G401.6 (cell line): Measurements from ENCODE around the gene TBC1D10A.
"Not testable (repeated sequence)": the region's sequence is repeated elsewhere in the genome, so short reads cannot be mapped to it uniquely, and the experiment has no call there.

Source experiments
- FAIRE-seq: peaks from 2 replicates; lab custom pipeline; 2012; peaks lifted over from hg19 to GRCh38; lab: Jason Lieb, UNC

The TBC1D10A gene

DNA sequence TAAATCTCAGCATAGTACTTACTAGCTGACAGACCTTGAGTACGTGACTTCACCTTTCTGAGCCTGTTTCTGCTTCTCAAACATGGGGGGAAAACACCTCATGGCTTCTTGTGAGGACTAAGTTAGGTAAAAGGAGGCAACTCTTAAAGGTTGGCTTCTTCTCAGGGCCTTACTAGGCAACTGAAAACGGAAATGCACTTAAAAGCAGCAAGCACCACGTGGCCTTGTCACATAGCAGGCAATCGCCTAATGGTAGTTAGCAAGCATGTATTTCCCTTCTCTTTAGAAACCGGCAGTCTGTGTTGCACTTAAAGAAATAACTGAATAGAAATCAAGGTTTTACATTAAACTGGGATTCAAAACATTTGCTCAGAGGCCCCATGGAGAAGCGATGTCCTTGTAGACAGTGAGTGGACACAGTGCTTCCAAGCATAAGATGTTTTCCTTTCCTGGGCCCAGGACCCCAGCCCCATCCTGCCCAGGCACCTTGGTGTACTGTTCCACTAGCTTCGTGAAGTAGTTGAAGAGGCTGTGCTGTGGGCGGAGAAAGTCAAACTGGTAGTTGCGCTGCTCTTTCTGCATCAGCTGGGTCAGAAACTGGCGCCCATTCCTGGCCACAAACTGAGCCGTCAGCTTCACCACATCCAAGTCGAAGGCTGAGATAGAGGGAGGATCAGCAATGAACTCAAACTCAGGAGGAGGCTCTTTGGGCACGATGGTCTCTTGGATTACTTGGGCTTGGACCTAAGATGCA, 17.9 kb upstream of the TBC1D10A start:
- no peak for FAIRE-seq

DNA sequence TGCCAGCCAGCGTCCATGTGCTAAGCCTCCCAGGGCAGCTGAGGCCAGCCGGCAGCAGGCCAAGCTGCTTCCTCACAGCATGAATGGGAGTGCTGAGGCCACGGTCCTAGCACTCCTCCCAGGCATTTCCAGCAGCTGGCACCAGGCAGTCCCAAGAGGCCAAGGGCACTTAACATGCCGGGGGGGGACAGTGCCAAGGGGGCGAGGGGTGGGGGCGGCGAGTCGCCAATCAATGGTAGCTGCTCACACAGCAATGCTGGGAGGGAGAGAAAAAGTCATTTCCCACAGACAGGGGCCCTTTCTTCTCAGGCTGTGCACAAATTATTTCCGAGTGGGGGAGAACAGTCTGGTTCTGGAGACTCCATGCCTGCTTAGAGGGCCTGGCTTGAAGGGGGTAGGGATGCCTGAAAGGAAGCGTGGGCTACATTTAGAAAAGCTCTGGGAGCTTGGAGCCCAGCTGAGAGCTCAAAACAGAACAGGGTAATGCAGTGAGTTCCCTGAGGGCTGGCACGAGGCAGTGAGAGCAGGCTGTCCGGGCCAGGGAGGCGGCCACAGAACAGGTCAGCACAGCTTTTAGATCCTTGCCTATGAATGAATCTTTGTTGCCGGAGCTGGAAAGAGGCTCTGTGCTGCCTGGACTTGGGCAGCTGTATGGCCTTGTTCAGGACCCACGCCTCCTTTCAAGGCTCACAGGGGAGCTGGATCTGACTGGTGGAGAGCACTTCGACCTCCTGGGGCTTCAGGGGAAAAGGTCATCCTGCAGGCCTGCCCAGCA, 14.4 kb upstream of the TBC1D10A start:
- no peak for FAIRE-seq

DNA sequence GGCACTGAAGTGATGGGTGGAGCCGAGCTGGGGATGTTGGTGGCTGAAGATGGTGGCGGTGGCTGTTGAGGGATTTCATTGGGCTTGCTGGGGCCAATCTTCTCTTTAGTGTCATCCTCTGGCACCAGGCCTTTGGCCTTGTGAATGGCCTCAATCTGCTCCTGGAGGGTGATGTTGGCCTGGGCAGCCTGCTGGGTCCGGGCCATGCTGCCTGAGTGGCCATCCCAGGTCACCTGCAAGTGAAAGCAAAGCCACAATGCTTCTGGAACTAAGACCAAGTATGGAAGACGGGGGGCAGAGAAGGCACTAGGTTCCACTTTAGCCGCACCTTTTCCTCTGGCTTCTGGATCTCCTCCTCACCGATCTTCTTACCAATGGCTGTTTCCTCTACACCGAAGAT, 12.1 kb upstream of the TBC1D10A start:
- no peak for FAIRE-seq

DNA sequence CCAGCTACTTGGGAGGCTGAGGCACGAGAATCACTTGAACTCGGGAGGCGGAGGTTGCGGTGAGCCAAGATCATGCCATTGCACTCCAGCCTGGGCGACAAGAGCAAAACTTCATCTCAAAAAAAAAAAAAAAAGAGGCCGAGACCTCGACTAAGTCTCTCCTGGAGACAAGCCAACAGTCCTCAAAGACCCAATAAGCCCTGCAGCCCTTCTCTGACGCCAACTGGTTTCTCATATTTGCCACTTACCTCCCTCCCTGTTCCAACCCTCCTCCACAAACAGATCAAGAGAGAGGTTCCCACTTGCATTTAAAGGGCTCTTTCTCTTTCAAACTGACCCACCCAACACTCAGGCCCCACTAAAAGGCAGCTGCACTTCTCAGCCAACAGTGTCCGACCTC, 11.6 kb upstream of the TBC1D10A start:
- FAIRE-seq: not testable (repeated sequence)

DNA sequence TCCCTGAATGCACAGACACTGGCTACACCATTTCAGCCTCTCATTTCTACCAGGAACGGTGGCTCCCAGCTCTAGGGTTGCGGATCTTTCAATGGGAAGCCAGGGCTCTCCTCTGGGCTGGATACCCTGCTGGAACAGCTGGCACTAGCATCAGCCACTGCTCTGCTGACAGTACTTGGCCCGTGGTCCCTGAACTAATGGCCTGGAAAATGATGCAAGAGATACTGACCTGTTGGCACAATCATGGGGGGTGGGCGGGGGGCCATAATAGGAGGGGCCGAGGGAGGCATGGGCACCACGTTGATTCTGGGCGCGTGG, 10.7 kb upstream of the TBC1D10A start:
- FAIRE-seq: no peak

DNA sequence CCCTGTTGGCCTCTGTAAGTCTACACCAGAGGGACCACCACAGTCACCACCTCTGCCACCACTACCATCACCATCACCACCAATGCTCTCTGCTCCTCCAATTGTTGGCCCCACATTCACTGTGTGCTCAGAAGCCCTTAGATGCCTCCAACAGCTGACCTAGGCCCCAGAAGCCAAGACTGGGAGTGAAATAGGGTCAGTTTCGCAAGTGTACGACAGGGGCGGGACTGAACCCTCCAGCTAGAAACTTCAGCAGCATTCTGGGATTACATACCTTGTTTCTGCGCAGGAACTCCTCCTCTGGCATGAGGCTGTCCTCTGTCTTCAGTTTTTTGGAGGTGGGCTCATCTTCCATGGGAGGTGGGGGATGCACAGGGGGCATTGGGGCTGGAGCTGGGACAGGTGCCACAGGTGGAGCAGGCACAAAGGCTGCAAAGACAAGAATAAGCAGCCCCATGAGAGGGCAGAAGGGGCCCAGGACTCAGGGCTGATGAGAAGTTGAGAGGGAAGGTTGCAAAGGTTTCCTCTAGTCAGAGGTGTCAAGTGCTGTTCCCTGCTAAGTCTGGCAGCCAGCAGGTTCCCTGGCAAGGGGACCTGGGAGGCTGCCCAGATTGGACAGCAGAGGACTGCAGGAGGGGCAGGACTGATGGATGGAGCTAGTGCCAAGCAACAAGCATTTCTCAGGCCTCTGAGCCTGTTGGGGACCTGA, 10.2 kb upstream of the TBC1D10A start:
- FAIRE-seq: no peak

DNA sequence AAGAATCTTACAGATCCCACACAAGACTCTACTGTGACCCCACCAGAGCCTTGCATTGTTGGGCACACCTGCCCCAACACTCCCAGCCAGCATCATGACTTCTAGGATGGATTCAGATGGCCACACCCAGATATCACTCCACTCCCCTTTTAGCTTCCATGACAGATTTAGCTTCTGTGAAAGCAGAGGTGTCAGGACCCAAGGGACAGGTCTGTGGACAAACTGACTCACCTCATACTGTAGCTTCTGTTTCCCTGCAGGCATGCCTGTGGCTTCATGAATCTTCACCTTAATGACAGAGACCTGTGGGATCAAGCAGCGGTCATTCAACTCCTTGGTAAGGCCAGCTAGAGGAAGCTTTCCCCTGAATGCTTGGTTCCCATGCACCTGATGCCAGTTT, 8.5 kb upstream of the TBC1D10A start:
- FAIRE-seq: no peak

DNA sequence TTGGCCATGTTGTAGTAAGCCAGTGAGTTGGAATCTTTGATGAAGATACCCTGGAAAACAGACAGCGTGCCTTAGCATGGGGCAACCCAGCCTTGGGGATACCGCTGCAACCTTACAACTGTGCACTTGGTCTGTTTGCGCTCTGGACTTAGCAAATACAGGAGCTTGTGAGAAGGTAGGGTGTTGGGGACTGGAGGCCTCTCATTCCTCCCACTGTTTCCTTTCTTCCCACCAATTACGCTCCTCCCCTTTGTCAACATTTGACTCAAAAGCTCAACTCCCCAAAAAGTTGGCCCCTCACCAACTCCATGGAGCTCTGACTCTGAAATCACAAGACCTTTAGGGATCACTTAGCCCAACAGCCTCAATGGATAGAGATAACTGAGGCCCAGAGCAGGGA, 7.9 kb upstream of the TBC1D10A start:
- no peak for FAIRE-seq

DNA sequence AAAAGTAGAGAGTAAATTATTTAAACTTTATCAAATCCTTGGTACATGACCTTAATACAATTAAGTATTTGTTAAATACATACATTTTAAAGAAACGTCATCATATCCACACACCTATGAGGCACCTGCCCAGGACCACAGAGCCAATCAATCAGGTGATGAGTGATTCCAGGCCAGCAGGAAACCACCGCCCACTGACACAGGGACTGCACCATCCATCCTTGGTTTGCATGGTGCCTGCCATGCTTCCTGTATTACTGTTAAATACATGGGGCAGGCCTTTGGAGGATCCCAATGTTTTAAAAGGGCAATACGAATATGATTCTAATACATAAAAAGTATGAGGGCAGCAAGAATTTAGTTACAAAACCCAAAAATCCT, 7.0 kb upstream of the TBC1D10A start:
- FAIRE-seq: no peak

DNA sequence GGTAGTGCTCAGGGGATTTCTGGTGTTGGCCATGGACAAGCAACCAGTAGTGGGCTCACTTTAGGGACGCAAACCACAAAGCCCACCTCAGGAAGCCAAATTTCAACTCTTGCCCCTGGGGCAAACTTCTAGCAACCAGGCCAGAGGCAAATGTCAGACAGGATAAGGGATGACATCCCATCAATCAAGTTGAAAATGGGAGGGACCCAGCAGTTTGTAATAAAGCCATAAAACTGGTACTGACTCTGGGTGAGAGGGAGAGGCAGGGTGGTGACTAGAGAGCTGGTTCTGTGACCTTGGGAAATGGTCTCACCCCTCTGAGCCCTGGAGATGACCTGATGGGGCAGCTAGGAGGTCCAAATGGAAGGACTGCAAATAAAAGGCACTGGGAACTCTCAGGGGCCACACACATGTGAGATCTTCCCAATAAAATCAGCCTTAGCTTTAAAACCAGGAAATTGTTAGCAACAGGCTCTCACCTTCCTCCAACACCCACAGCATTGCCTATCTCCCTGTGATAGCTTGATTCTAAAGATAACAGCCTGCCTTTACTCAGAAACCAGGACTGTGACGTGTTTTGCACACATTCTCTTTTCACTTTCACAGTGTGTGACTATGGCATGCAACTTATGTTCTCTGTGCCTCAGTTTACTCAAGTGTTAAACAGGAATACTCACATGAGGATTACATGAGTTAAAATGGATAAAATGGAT, 6.4 kb upstream of the TBC1D10A start:
- FAIRE-seq: no peak

DNA sequence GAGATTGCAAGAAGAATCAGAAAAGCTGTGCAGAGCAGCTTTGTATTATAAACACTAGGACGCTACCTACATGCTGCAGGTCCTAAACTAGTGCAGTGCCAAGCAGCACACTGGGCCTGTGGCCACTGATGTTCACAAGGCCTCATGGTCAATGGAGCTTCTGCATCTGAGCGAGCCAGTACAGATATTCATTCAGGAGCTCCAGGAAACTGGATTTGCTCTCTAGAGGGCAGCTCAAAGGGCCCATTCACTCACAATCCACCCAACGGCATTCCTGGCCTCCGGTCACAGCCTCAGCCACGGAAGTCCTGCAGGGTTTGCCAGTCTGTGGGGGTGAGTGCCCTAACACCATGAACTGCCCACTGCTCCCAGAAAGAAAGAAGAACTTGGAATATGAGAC, 5.8 kb upstream of the TBC1D10A start:
- FAIRE-seq: no peak

DNA sequence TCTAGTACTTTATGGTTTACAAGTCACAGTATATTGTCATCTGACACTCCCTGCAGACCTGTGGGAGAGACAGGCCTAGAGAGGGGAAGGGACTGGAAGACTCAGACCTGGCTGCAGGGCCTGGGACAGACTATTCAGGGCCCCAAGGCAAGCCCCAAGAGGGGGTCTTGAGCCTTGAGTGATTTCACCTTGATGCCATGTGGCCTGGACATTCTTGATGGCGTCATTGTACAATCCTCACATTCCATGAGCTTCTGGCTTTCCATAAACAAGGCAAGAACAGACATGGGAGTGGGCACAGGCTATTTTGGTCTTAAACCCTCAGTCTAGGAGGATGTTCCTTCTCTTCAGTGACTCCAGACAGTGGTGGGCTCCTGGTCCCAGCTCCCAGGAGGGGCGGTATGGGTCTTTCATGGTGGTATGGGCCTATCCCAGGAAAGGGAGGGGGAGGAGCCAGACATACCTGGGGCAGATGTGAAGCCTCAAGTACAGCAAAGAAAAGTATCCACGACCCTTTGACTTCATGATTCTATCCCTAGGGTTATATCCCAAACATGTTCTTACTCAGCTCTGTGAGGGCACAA, 1.8 kb upstream of the TBC1D10A start:
- FAIRE-seq: no peak

DNA sequence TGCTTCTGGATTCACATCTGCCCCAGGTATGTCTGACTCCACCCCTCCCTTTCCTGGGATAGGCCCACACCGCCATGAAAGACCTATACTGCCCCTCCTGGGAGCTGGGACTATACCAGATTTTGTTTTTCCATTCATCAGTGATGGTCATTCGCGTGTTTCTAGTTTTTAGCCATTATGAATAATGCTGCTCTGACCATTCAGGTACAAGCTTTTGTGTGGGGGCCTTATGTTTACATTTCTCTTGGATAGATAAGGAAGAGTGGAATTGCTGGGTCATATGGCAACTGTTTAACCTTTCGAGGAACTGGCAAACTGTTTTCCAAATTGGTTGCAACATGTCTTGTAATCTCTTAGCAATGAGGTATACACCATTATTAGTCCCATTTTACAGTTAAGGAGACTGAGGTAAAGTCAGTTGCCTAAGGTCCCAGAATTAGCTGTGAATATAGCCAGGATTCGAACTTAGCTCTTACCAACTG, 1.2 kb upstream of the TBC1D10A start:
- peak; percentile 57 for FAIRE-seq

DNA sequence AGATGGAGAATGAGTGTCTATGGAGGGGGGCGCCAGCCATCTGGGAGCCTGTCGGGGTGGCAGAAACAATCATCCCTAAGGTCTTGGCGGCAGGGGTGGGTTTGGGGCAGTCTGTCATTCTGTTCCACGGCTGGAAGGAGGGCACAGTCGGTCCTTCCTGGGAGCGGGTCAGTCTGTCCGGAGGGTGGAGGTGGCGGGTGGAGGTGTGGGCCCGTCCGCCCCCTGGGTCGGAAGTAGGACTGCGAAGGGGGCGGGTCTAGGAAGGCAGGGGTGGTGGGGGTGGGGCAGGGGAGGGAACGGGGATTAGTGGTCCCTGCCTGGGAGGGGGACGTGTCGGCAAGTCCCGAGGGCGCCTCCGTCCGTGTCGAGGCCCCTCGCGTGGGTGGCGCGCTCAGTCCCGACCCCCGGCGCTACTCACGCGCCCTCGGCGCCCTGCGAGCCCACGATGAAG, 461 bp downstream of the TBC1D10A start:
- FAIRE-seq: no peak

DNA sequence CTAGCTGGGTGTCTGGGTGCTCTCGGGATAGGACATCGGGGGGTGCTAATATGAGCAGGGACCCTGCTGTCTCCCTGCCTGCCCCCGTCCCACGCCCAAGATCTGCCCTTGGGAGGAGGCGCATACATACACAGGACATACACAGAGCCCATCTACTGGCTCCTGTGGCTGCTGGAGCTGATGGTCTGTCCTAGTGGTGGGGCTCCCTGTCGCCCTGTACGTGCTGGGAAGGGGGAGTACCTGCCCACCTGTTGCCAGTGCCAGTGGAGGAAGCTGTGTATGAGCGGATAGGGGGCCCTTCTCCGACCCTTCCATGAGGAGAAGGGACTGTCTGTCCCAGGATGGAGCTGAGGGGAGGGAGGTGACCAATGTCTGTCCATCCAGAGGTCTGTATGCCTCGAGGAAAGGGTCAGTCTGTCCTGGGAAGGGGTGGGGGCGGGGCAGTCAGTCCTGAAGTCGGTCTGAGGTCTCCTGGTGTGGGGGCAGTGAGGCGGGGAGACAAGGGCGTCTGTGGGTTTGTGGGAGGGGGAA, 952 bp downstream of the TBC1D10A start:
- no peak for FAIRE-seq

DNA sequence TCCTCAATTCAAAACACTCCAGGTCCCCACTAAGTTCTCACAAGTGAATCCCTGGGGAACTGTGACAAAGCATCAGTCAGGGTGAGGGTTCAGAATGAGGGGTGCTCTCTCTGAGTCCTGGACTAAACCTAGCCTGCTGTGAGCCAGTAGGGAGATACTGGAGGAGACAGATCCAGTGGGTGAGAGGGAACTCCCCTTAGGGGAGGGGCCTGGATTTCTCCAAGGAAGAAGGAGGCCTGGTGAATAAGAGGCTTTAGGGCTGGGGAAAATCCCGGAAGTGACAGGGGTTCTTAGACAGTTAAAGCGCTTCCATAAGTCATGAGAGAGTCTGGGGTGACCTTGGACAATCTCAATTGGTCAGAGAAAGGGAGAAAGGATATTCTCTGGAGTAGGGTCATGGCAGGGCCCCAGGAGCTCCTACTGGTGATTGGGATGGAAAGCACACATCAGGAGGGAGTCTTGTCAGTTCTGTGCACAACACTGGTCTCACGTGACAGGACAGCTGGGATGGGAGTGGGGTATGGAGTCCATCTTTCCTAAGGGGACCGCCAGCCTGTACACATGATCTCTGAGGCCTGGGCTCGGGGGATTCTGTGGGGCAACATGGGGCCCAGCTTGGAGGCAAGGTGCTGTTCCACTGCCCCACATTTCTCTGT, 1.5 kb downstream of the TBC1D10A start:
- no peak for FAIRE-seq

DNA sequence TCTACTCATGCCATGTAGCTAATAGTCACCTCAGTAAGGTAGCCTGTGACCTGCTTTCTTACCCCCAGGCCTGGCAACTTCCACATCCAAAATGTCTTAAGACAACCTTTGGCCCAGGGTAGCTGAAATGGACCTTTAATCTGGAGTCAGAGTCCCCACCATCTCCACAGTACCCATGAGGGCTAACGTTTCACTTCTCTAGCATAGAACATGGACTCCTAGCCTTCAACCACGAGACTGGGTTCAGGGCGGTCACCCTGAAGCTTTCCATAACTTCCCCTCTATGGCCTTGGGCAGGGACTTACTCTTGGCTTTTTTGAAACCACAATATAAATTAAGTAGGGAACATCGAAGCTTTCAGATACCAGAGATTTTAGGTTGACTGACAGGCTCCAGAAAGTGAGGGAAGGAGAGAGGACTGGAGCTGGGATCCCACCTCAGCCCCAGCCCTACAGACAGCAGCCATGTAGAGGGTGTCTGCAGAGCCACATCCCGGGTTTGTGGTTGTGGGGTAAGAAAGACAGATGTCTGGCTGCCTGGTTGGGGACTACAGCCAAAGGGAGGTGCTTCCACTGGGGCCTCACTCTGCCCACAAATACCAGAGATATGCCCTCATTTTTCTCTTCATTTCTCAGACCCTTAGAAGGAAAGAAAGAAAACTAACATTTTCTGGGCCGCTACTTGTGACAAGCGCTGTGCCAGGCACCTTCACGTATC, 2.6 kb downstream of the TBC1D10A start:
- FAIRE-seq: no peak

DNA sequence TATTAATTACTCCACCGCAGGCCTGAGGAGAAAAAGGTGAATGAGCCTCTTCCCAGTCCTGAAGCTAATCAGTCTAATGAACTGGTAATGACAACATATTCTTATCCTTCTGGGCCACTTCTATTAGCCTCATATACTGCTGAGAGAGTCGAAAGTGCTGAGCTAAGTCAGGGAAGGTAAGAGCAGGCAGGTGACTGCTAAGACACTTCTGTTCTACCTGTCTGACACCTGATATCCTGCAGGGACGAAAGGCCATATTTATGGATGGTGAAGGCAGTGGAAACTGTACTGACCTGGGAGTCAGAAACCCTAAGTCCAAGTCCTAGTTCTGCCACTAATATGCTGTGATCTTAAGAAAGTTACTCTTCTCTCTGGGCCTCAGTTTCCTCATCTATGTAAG, 3.5 kb downstream of the TBC1D10A start:
- no peak for FAIRE-seq

DNA sequence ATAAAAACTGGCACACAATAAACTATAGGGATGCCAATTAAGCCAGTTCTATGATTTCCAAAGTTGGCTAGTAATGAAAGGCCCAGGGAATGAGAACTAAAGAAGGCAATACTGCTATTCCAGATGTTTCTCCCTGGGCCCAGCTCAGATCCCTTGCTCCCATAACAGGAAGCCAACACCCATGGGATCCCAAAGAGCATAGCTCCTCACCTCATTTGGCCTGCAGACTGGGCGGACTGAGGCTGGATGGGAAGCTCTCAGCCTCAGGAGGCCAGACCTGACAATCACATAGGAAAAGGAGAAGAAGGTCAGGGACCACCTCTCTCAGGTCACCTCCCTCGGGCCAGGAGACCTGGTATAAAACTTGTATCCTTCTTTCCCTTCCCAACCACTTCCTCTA, 5.3 kb downstream of the TBC1D10A start:
- no peak for FAIRE-seq

DNA sequence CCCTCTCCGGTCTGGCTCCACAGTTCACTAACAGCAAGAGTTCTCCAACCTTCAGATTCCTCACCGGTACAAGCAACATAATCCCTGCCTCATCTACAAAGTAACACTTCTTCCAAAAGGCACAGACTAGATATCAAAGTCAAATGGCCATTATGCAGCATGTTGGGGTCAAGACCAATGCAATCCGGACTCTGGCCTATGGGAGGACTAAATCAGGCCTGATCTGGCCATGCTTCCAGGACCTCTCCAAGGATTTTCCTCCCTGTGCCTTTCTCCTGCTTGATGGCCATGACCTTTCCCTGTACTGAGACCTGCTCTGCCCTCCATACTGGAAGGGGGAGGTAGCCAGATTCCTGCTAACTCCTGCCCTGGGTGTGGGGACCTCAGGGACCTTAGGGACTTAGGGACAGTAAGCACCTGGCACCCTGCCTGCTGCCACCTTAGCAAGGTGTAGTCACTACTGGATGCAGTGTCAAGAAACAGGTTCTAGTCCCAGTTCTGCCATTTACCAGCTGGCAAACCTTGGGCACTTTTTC, 6.7 kb downstream of the TBC1D10A start:
- no peak for FAIRE-seq
